K562 (cell line): Measurements from ENCODE around the gene HDAC2. TPM values are rescaled to one million over a fixed set of nuclear protein-coding genes. Genes with fewer than 3 reads are reported as not detected.

Experiments used
- BRF2 ChIP-seq: IDR thresholded peaks from 3 replicates; pipeline ENCODE4 v1.6.1; 2011; ENCODE audit warnings: borderline replicate concordance, mild to moderate bottlenecking; ENCODE audit not compliant: insufficient read length, insufficient read depth
- IFI16 ChIP-seq: fragments of 250-450 bp; sonication (Bioruptor Pico); IDR thresholded peaks from 2 replicates; pipeline ENCODE4 v2.1.2; 2022; ENCODE audit warnings: mild to moderate bottlenecking, inconsistent platforms
- PHF20 ChIP-seq: fragments of 450-650 bp; IDR thresholded peaks from 2 replicates; pipeline ENCODE4 v1.6.1; 2018; ENCODE audit not compliant: partially characterized antibody
- SAFB ChIP-seq: fragments of 200-400 bp; formaldehyde crosslinking; IDR thresholded peaks from 2 replicates; pipeline ENCODE4 v1.6.1; 2017; ENCODE audit warnings: low read depth, low read length, borderline replicate concordance
- SMARCC2 ChIP-seq: fragments of 450-650 bp; IDR thresholded peaks from 2 replicates; pipeline ENCODE4 v1.6.1; 2017; ENCODE audit warnings: antibody characterized with exemption, moderate library complexity, mild to moderate bottlenecking, low read depth
- STAG1 ChIP-seq: sonication (generic); formaldehyde crosslinking; IDR thresholded peaks from 2 replicates; pipeline ENCODE4 v1.5.0; 2020; ENCODE audit warnings: missing genetic modification reagents, borderline replicate concordance
- SUPT5H ChIP-seq: fragments of 450-650 bp; IDR thresholded peaks from 2 replicates; pipeline ENCODE4 v1.6.1; 2016
- ZNF174 ChIP-seq: fragments of 250-450 bp; sonication (Bioruptor Pico); IDR thresholded peaks from 2 replicates; pipeline ENCODE4 v1.4.0; 2020; ENCODE audit warnings: mild to moderate bottlenecking
- ZNF239 ChIP-seq: fragments of 250-450 bp; sonication (Bioruptor Pico); IDR thresholded peaks from 2 replicates; pipeline ENCODE4 v1.4.0; 2020; ENCODE audit warnings: mild to moderate bottlenecking
- ZNF408 ChIP-seq: fragments of 250-450 bp; sonication (Bioruptor Pico); IDR thresholded peaks from 2 replicates; pipeline ENCODE4 v1.4.0; 2020; ENCODE audit warnings: low read depth, mild to moderate bottlenecking, moderate library complexity
- ZNF551 ChIP-seq: fragments of 250-450 bp; sonication (Bioruptor Pico); IDR thresholded peaks from 2 replicates; pipeline ENCODE4 v1.5.0; 2021; ENCODE audit warnings: mild to moderate bottlenecking, moderate library complexity
- ZNF561 ChIP-seq: fragments of 450-650 bp; formaldehyde crosslinking; conservative IDR thresholded peaks from 2 replicates; pipeline ENCODE4 v1.4.0; 2020; ENCODE audit warnings: mild to moderate bottlenecking, moderate library complexity
- ZNF644 ChIP-seq: fragments of 200-800 bp; sonication (Bioruptor generic); IDR thresholded peaks from 2 replicates; pipeline ENCODE4 v1.6.1; 2016; ENCODE audit warnings: low read depth, missing genetic modification characterization, missing compliant biosample characterization
- polyA plus RNA-seq, 8 experiments: library from polyadenylated mRNA; depleted of rRNA in 4 of 8; stranded (reverse) in 5 of 8; unstranded in 3 of 8; fragments of >200 nt; fragmentation: Nextera tagmentation in 2 of 8; fragmentation: Illumina TruSeq in 1 of 8; extraction: Ambion mirVana in 2 of 8; extraction: Trizol in 1 of 8; gene quantifications; 2 replicates each; pipeline versions ENCODE4 v1.2.1 to v1.2.3, GENCODE V29; 2011 to 2014; ENCODE audit warnings: inconsistent platforms in 1 of 8, missing spikeins in 1 of 8
- total RNA-seq, 7 experiments: library from RNA; depleted of rRNA in 6 of 7; stranded (reverse); fragments of >200 nt in 6 of 7; fragmentation: Illumina TruSeq in 2 of 7; extraction: Trizol in 2 of 7; gene quantifications; 2 replicates each; pipeline versions ENCODE4 v1.2.1 to v1.2.3, GENCODE V29; 2011 to 2021; ENCODE audit warnings: low replicate concordance in 1 of 7
- TF ChIP-seq, protein P1 (sequence below): fragments of 450-650 bp; formaldehyde crosslinking; IDR thresholded peaks from 2 replicates; pipeline ENCODE4 v1.4.0; 2022; ENCODE audit warnings: missing genetic modification characterization
- TF ChIP-seq, protein P2 (sequence below), 2 experiments: fragments of 450-650 bp; IDR thresholded peaks; 2 replicates each; pipeline ENCODE4 v1.6.1; 2018; ENCODE audit warnings: mild to moderate bottlenecking in 2 of 2, low read depth in 1 of 2; ENCODE audit not compliant: partially characterized antibody in 2 of 2
- TF ChIP-seq, protein P3 (sequence below): IDR thresholded peaks from 3 replicates; pipeline ENCODE4 v1.6.1; 2011; ENCODE audit warnings: borderline replicate concordance, mild to moderate bottlenecking, moderate library complexity; ENCODE audit not compliant: insufficient read length; ENCODE audit errors: extremely low read depth
- TF ChIP-seq, protein P4 (sequence below): fragments of 250-450 bp; sonication (Bioruptor Pico); IDR thresholded peaks from 2 replicates; pipeline ENCODE4 v1.4.0; 2020; ENCODE audit warnings: mild to moderate bottlenecking

HDAC2 gene
- total and polyA plus RNA-seq, 9 of the 15 experiments (the other 6 are each of a cell fraction or from before 2014, with no cell fraction given) = 67.0 to 277 (median 151) TPM

GRCh38 chr6:113920663-113921267 is 50.2 kb downstream of the HDAC2 start (continued):
- TF ChIP-seq BRF2 (no peak), SUPT5H (no peak), SAFB (no peak), IFI16 (CRISPR knock-in tag) (no peak), ZNF551 (CRISPR knock-in tag) (no peak), STAG1 (CRISPR knock-in tag) (no peak), SMARCC2 (peak; percentile 71; the same call in 1 of the 2 replicates), ZNF644 (peak; percentile 63; the same call in 1 of the 2 replicates), ZNF174 (CRISPR knock-in tag) (no peak), ZNF408 (CRISPR knock-in tag) (no peak), ZNF239 (no peak), PHF20 (no peak), ZNF561 (CRISPR knock-in tag) (no peak)
- TF ChIP-seq, protein P1, sequence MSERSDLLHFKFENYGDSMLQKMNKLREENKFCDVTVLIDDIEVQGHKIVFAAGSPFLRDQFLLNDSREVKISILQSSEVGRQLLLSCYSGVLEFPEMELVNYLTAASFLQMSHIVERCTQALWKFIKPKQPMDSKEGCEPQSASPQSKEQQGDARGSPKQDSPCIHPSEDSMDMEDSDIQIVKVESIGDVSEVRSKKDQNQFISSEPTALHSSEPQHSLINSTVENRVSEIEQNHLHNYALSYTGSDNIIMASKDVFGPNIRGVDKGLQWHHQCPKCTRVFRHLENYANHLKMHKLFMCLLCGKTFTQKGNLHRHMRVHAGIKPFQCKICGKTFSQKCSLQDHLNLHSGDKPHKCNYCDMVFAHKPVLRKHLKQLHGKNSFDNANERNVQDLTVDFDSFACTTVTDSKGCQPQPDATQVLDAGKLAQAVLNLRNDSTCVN = no peak
- TF ChIP-seq, protein P2, sequence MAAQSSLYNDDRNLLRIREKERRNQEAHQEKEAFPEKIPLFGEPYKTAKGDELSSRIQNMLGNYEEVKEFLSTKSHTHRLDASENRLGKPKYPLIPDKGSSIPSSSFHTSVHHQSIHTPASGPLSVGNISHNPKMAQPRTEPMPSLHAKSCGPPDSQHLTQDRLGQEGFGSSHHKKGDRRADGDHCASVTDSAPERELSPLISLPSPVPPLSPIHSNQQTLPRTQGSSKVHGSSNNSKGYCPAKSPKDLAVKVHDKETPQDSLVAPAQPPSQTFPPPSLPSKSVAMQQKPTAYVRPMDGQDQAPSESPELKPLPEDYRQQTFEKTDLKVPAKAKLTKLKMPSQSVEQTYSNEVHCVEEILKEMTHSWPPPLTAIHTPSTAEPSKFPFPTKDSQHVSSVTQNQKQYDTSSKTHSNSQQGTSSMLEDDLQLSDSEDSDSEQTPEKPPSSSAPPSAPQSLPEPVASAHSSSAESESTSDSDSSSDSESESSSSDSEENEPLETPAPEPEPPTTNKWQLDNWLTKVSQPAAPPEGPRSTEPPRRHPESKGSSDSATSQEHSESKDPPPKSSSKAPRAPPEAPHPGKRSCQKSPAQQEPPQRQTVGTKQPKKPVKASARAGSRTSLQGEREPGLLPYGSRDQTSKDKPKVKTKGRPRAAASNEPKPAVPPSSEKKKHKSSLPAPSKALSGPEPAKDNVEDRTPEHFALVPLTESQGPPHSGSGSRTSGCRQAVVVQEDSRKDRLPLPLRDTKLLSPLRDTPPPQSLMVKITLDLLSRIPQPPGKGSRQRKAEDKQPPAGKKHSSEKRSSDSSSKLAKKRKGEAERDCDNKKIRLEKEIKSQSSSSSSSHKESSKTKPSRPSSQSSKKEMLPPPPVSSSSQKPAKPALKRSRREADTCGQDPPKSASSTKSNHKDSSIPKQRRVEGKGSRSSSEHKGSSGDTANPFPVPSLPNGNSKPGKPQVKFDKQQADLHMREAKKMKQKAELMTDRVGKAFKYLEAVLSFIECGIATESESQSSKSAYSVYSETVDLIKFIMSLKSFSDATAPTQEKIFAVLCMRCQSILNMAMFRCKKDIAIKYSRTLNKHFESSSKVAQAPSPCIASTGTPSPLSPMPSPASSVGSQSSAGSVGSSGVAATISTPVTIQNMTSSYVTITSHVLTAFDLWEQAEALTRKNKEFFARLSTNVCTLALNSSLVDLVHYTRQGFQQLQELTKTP (IDR thresholded peaks at IDR 0.05; ENCODE audit: low read depth in 1 of 2, partially characterized antibody in 2 of 2) = no peak
- TF ChIP-seq, protein P3, sequence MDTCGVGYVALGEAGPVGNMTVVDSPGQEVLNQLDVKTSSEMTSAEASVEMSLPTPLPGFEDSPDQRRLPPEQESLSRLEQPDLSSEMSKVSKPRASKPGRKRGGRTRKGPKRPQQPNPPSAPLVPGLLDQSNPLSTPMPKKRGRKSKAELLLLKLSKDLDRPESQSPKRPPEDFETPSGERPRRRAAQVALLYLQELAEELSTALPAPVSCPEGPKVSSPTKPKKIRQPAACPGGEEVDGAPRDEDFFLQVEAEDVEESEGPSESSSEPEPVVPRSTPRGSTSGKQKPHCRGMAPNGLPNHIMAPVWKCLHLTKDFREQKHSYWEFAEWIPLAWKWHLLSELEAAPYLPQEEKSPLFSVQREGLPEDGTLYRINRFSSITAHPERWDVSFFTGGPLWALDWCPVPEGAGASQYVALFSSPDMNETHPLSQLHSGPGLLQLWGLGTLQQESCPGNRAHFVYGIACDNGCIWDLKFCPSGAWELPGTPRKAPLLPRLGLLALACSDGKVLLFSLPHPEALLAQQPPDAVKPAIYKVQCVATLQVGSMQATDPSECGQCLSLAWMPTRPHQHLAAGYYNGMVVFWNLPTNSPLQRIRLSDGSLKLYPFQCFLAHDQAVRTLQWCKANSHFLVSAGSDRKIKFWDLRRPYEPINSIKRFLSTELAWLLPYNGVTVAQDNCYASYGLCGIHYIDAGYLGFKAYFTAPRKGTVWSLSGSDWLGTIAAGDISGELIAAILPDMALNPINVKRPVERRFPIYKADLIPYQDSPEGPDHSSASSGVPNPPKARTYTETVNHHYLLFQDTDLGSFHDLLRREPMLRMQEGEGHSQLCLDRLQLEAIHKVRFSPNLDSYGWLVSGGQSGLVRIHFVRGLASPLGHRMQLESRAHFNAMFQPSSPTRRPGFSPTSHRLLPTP = no peak
- TF ChIP-seq, protein P4, sequence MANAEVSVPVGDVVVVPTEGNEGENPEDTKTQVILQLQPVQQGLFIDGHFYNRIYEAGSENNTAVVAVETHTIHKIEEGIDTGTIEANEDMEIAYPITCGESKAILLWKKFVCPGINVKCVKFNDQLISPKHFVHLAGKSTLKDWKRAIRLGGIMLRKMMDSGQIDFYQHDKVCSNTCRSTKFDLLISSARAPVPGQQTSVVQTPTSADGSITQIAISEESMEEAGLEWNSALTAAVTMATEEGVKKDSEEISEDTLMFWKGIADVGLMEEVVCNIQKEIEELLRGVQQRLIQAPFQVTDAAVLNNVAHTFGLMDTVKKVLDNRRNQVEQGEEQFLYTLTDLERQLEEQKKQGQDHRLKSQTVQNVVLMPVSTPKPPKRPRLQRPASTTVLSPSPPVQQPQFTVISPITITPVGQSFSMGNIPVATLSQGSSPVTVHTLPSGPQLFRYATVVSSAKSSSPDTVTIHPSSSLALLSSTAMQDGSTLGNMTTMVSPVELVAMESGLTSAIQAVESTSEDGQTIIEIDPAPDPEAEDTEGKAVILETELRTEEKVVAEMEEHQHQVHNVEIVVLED = no peak
